Effector memory CD8-positive, alpha-beta T cell (primary cell): ENCODE data around the gene SULF2.
"Not testable (repeated sequence)": the region's sequence is repeated elsewhere in the genome, so short reads cannot be mapped to it uniquely, and the experiment has no call there.

Source experiments
- ATAC-seq: fragments of 150-1000 bp; cut with Tn5 transposase; replicated peaks from 2 replicates; pipeline ENCODE4 v1.10.0; 2021; ENCODE audit warnings: mild to moderate bottlenecking, moderate library complexity
- DNase-seq, 3 experiments: peaks; one replicate each; pipeline ENCODE4 v3.0.0; 2021
- H3K27ac Mint-ChIP-seq, 2 donors: one replicate each; pipeline ENCODE4 v1.8.0; 2022; ENCODE audit warnings: mild to moderate bottlenecking in 2 of 2, mixed read lengths in 2 of 2, moderate library complexity in 2 of 2
- H3K27me3 Mint-ChIP-seq, 2 donors: one replicate each; pipeline ENCODE4 v1.8.0; 2022; ENCODE audit warnings: mixed read lengths in 2 of 2
- H3K36me3 Mint-ChIP-seq: one replicate; pipeline ENCODE4 v1.8.0; 2022; ENCODE audit warnings: mild to moderate bottlenecking, moderate library complexity, mixed read lengths; ENCODE audit not compliant: insufficient read depth
- H3K4me1 Mint-ChIP-seq, 2 donors: one replicate each; pipeline ENCODE4 v1.8.0; 2022; ENCODE audit warnings: low read depth in 2 of 2, mixed read lengths in 2 of 2
- H3K4me3 Mint-ChIP-seq, 2 donors: one replicate each; pipeline ENCODE4 v1.8.0; 2022; ENCODE audit warnings: mild to moderate bottlenecking in 2 of 2, mixed read lengths in 2 of 2, moderate library complexity in 2 of 2
- H3K9me3 Mint-ChIP-seq, 2 donors: one replicate each; pipeline ENCODE4 v1.8.0; 2022; ENCODE audit warnings: mixed read lengths in 2 of 2

The SULF2 gene

GRCh38 chr20:47815416-47815806 lies 30.1 kb upstream of the SULF2 start:
- H3K36me3 Mint-ChIP-seq = no peaks in the 10 kb centered on the region
- H3K27ac Mint-ChIP-seq = no peak overlapping the region
- ATAC-seq (no peak), DNase-seq (no peak)
- peaks cover 58 to 72% of the 10 kb centered on the region in 2 donors for H3K27me3 Mint-ChIP-seq
- no peaks in the 10 kb centered on the region for H3K9me3 Mint-ChIP-seq
- no peak overlapping the region for H3K4me3 Mint-ChIP-seq
- H3K4me1 Mint-ChIP-seq = no peaks in the 10 kb centered on the region

GRCh38 chr20:47814632-47815415 lies 29.5 kb upstream of the SULF2 start:
- peaks cover 62 to 72% of the 10 kb centered on the region in 2 donors for H3K27me3 Mint-ChIP-seq
- H3K4me3 Mint-ChIP-seq = no peak overlapping the region
- DNase-seq = no peak
- H3K36me3 Mint-ChIP-seq = no peaks in the 10 kb centered on the region
- no peak overlapping the region for H3K27ac Mint-ChIP-seq
- H3K9me3 Mint-ChIP-seq = no peaks in the 10 kb centered on the region
- no peak for ATAC-seq
- no peaks in the 10 kb centered on the region for H3K4me1 Mint-ChIP-seq

- Mint-ChIP-seq H3K4me1 (no peaks in the 10 kb centered on the region), H3K4me3 (no peak overlapping the region), H3K9me3 (no peaks in the 10 kb centered on the region), H3K27me3 (peaks cover 48 to 75% of the 10 kb centered on the region in 2 donors), H3K36me3 (no peaks in the 10 kb centered on the region), H3K27ac (no peak overlapping the region)
- ATAC-seq (no peak), DNase-seq (no peak)
These were observed 25.6 kb upstream of the SULF2 start for GRCh38 chr20:47810721-47811347.

- no peak overlapping the region for H3K4me3 Mint-ChIP-seq
- no peaks in the 10 kb centered on the region for H3K4me1 Mint-ChIP-seq
- H3K27ac Mint-ChIP-seq = no peak overlapping the region
- DNase-seq = no peak
- no peaks in the 10 kb centered on the region for H3K9me3 Mint-ChIP-seq
- H3K27me3 Mint-ChIP-seq = peaks cover 48 to 76% of the 10 kb centered on the region in 2 donors
- H3K36me3 Mint-ChIP-seq = no peaks in the 10 kb centered on the region
- ATAC-seq = no peak
These were observed 24.9 kb upstream of the SULF2 start for GRCh38 chr20:47810116-47810677.

GRCh38 chr20:47809161-47809960 lies 24.1 kb upstream of the SULF2 start:
- Mint-ChIP-seq H3K4me3 (no peak overlapping the region), H3K36me3 (peaks cover 3% of the 10 kb centered on the region), H3K4me1 (no peaks in the 10 kb centered on the region), H3K27ac (no peak overlapping the region), H3K9me3 (no peaks in the 10 kb centered on the region), H3K27me3 (peaks cover 39 to 73% of the 10 kb centered on the region in 2 donors)
- ATAC-seq (no peak), DNase-seq (no peak)

- Mint-ChIP-seq H3K36me3 (peaks cover 3% of the 10 kb centered on the region), H3K4me3 (no peak overlapping the region), H3K27me3 (peaks cover 22 to 56% of the 10 kb centered on the region in 2 donors), H3K9me3 (no peaks in the 10 kb centered on the region), H3K4me1 (no peaks in the 10 kb centered on the region), H3K27ac (no peak overlapping the region)
- ATAC-seq = no peak
- DNase-seq = no peak
These were observed 20.7 kb upstream of the SULF2 start for GRCh38 chr20:47805951-47806350.

- H3K27ac Mint-ChIP-seq, H3K4me1 Mint-ChIP-seq, ATAC-seq, H3K4me3 Mint-ChIP-seq, DNase-seq, H3K9me3 Mint-ChIP-seq, H3K36me3 Mint-ChIP-seq: not testable (repeated sequence)
- H3K27me3 Mint-ChIP-seq = peaks cover 14 to 48% of the 10 kb centered on the region in 2 donors
These were observed 19.7 kb upstream of the SULF2 start for GRCh38 chr20:47804972-47805371.

- H3K36me3 Mint-ChIP-seq, H3K4me1 Mint-ChIP-seq, H3K4me3 Mint-ChIP-seq, H3K9me3 Mint-ChIP-seq, DNase-seq, H3K27ac Mint-ChIP-seq, ATAC-seq: not testable (repeated sequence)
- peaks cover 8 to 41% of the 10 kb centered on the region in 2 donors for H3K27me3 Mint-ChIP-seq
These were observed 19.0 kb upstream of the SULF2 start for GRCh38 chr20:47804224-47804825.

- DNase-seq (no peak), ATAC-seq (no peak)
- Mint-ChIP-seq H3K4me3 (no peak overlapping the region), H3K27me3 (peaks cover 13 to 45% of the 10 kb centered on the region in 2 donors), H3K36me3 (peaks cover 3% of the 10 kb centered on the region), H3K9me3 (no peaks in the 10 kb centered on the region), H3K4me1 (no peaks in the 10 kb centered on the region), H3K27ac (no peak overlapping the region)
These were observed 17.7 kb upstream of the SULF2 start for GRCh38 chr20:47802975-47803374.

GRCh38 chr20:47802226-47802920 lies 17.1 kb upstream of the SULF2 start:
- H3K4me3 Mint-ChIP-seq = no peak overlapping the region
- no peak overlapping the region for H3K27ac Mint-ChIP-seq
- peaks cover 3% of the 10 kb centered on the region for H3K36me3 Mint-ChIP-seq
- ATAC-seq (no peak), DNase-seq (no peak)
- H3K4me1 Mint-ChIP-seq = no peaks in the 10 kb centered on the region
- H3K27me3 Mint-ChIP-seq = peaks cover 13 to 42% of the 10 kb centered on the region in 2 donors
- no peaks in the 10 kb centered on the region for H3K9me3 Mint-ChIP-seq

- Mint-ChIP-seq H3K4me3 (no peak overlapping the region), H3K4me1 (no peaks in the 10 kb centered on the region), H3K9me3 (no peaks in the 10 kb centered on the region), H3K27ac (no peak overlapping the region), H3K27me3 (peaks cover 13 to 36% of the 10 kb centered on the region in 2 donors), H3K36me3 (peaks cover 3% of the 10 kb centered on the region)
- no peak for DNase-seq
- ATAC-seq = no peak
These were observed 16.5 kb upstream of the SULF2 start for GRCh38 chr20:47801759-47802158.

- Mint-ChIP-seq H3K27ac (no peak overlapping the region), H3K4me3 (no peak overlapping the region), H3K4me1 (no peaks in the 10 kb centered on the region), H3K9me3 (no peaks in the 10 kb centered on the region), H3K27me3 (peaks cover 13 to 29% of the 10 kb centered on the region in 2 donors), H3K36me3 (peaks cover 3% of the 10 kb centered on the region)
- ATAC-seq (no peak), DNase-seq (no peak)
These were observed 15.8 kb upstream of the SULF2 start for GRCh38 chr20:47801079-47801478.
